Smooth muscle cell (in vitro differentiated cells): ENCODE data around the gene AXIN1. TPM values are rescaled to one million over a fixed set of nuclear protein-coding genes. Genes with fewer than 3 reads are reported as not detected.
"Not testable (repeated sequence)": the region's sequence is repeated elsewhere in the genome, so short reads cannot be mapped to it uniquely, and the experiment has no call there.

Experiments
- DNase-seq: peaks from one replicate; lab custom pipeline; 2025; ENCODE audit not compliant: unreplicated experiment; lab: John Stamatoyannopoulos, UW
- H2AFZ ChIP-seq: fragments of 200-600 bp; sonication (generic); 2 replicates; pipeline ENCODE4 v1.6.0; 2016; ENCODE audit warnings: antibody characterized with exemption, low read depth, mild to moderate bottlenecking
- H3F3A ChIP-seq: fragments of 200-600 bp; sonication (generic); 2 replicates; pipeline ENCODE4 v1.6.0; 2017; ENCODE audit warnings: antibody characterized with exemption, low read depth
- H3K27ac ChIP-seq: fragments of 200-600 bp; sonication (generic); 2 replicates; pipeline ENCODE4 v1.5.1; 2016; ENCODE audit warnings: low read depth, mild to moderate bottlenecking
- H3K27me3 ChIP-seq: fragments of 200-600 bp; sonication (generic); 2 replicates; pipeline ENCODE4 v1.6.1; 2016; ENCODE audit warnings: low read depth, mild to moderate bottlenecking
- H3K36me3 ChIP-seq: fragments of 200-600 bp; sonication (generic); 2 replicates; pipeline ENCODE4 v1.5.1; 2016; ENCODE audit warnings: low read depth
- H3K4me1 ChIP-seq: fragments of 200-600 bp; sonication (generic); 2 replicates; pipeline ENCODE4 v1.5.1; 2016; ENCODE audit warnings: low read depth
- H3K4me2 ChIP-seq: fragments of 200-600 bp; sonication (generic); 2 replicates; pipeline ENCODE4 v1.6.0; 2016; ENCODE audit warnings: mild to moderate bottlenecking
- H3K4me3 ChIP-seq: fragments of 200-600 bp; sonication (generic); 2 replicates; pipeline ENCODE4 v1.5.1; 2016; ENCODE audit warnings: mild to moderate bottlenecking
- H3K79me2 ChIP-seq: fragments of 200-600 bp; sonication (generic); 2 replicates; pipeline ENCODE4 v1.6.0; 2016; ENCODE audit warnings: low read depth, mild to moderate bottlenecking
- H3K9ac ChIP-seq: fragments of 200-600 bp; sonication (generic); 2 replicates; pipeline ENCODE4 v1.6.0; 2016; ENCODE audit warnings: low read depth
- H3K9me3 ChIP-seq: fragments of 200-600 bp; sonication (generic); replicated peaks from 2 replicates; pipeline ENCODE4 v1.5.1; 2016; ENCODE audit warnings: low read depth
- H4K20me1 ChIP-seq: fragments of 200-600 bp; sonication (generic); 2 replicates; pipeline ENCODE4 v1.6.0; 2016; ENCODE audit warnings: low read depth
- WGBS: methylation state at CpG from one replicate; pipeline ENCODE4 v1.1.7; 2016; ENCODE audit warnings: low lambda C conversion rate; 5-methylcytosine and 5-hydroxymethylcytosine counted together
- polyA plus RNA-seq: library from polyadenylated mRNA; unstranded; fragments of >200 nt; fragmentation: Nextera tagmentation; extraction: Ambion mirVana; gene quantifications from 2 replicates; pipeline ENCODE4 v1.2.1, GENCODE V29; 2016
- total RNA-seq: library from RNA; depleted of rRNA; stranded (reverse); fragments of >200 nt; gene quantifications from 2 replicates; pipeline ENCODE4 v1.2.3, GENCODE V29; 2014
- TF ChIP-seq, protein P1 (sequence below): fragments of 200-600 bp; sonication (generic); IDR thresholded peaks from 2 replicates; pipeline ENCODE4 v1.5.1; 2017; ENCODE audit warnings: borderline replicate concordance, mild to moderate bottlenecking, antibody characterized with exemption; ENCODE audit not compliant: insufficient read depth, poor library complexity, severe bottlenecking

AXIN1 gene
- total and polyA plus RNA-seq, 2 experiments from 2014 or later = 13.0 to 15.0 TPM

DNA sequence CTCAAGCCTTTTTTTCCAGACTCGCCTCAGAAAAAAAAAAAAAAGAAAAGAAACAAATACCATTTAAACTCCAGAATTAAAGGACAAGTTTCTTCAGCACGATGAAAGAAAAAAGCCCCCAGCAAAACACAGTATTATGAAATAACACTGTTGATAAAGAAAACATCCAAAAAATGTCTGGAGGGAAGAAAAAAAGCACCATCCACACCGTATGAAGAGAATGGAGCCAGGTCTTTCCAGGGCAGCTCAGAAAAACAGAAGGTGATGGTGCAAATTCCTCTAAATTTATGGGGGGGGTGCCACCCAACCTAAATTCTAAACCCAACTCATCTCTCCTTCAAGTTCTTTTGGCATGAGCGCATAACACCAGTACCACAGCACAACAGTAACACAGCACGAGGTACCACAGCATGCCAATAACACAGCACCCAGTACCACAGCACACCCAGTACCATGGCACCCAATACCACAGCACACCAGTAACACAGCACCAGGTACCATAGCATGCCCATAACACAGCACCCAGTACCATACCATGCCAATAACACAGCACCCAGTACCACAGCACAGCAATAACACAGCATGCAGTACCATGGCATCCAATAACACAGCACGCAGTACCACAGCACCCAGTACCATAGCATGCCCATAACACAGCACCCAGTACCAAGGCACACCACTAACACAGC lies 19.0 kb downstream of the AXIN1 start:
- H4K20me1 ChIP-seq = peaks cover 100% of the 10 kb centered on the region
- TF ChIP-seq, protein P1, sequence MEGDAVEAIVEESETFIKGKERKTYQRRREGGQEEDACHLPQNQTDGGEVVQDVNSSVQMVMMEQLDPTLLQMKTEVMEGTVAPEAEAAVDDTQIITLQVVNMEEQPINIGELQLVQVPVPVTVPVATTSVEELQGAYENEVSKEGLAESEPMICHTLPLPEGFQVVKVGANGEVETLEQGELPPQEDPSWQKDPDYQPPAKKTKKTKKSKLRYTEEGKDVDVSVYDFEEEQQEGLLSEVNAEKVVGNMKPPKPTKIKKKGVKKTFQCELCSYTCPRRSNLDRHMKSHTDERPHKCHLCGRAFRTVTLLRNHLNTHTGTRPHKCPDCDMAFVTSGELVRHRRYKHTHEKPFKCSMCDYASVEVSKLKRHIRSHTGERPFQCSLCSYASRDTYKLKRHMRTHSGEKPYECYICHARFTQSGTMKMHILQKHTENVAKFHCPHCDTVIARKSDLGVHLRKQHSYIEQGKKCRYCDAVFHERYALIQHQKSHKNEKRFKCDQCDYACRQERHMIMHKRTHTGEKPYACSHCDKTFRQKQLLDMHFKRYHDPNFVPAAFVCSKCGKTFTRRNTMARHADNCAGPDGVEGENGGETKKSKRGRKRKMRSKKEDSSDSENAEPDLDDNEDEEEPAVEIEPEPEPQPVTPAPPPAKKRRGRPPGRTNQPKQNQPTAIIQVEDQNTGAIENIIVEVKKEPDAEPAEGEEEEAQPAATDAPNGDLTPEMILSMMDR = no peak
- no peak for DNase-seq
- peaks cover 81% of the 10 kb centered on the region for H3K79me2 ChIP-seq
- H3K36me3 ChIP-seq = no peaks in the 10 kb centered on the region
- 74% methylated on average over 6 of the region's 6 CpGs for WGBS
- no peak overlapping the region for H2AFZ ChIP-seq
- peaks cover 8% of the 10 kb centered on the region for H3F3A ChIP-seq
- H3K27me3 ChIP-seq = no peaks in the 10 kb centered on the region
- no peak overlapping the region for H3K27ac ChIP-seq
- no peaks in the 10 kb centered on the region for H3K4me1 ChIP-seq
- H3K9me3 ChIP-seq = no peaks in the 10 kb centered on the region
- no peak overlapping the region for H3K9ac ChIP-seq
- no peak overlapping the region for H3K4me3 ChIP-seq
- H3K4me2 ChIP-seq = no peak overlapping the region

DNA sequence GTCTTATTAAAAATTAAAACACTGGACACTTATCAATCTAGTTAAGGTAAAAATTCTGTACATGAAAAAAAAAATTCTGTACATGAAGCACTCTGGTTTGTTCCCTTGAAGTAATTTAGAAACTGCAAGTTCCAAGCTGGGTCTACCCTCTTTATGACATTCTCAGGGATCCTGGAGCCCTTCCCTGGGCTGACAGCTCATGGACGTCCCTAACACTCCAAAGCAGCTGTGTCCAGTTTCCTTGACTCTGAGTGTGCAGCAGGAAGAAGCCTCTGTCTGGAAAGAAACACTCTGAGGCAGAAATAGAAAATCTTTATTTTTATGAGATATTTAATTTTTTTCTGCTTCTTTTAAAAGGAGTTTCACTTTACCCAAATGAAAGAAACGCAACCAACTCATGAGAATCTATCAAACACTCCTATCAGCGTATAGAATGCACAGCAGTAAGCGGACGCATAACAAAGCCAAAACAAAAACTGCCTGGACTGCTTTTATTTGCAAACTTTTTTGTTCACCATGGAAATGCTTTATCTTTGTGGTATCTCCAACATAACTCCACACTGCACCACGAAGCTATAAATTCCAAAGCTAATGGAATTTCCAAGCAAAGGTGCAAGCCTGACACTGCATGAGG lies 21.2 kb downstream of the AXIN1 start:
- peaks cover 76% of the 10 kb centered on the region for H3K79me2 ChIP-seq
- H3K36me3 ChIP-seq, H3K9me3 ChIP-seq, H3K4me1 ChIP-seq, H3F3A ChIP-seq, DNase-seq, H2AFZ ChIP-seq, H3K27me3 ChIP-seq: not testable (repeated sequence)
- peak overlapping the region; percentile 68 for H3K9ac ChIP-seq
- 46% methylated on average over 6 of the region's 6 CpGs for WGBS
- peak overlapping the region; percentile 11 for H3K4me2 ChIP-seq
- H4K20me1 ChIP-seq = peaks cover 100% of the 10 kb centered on the region
- peak overlapping the region; percentile 68 for H3K27ac ChIP-seq
- peak overlapping the region; percentile 14 for H3K4me3 ChIP-seq

- H3K27ac ChIP-seq = peak overlapping the region; percentile 68
- no peak overlapping the region for H3K9ac ChIP-seq
- H3K27me3 ChIP-seq = no peaks in the 10 kb centered on the region
- no peak overlapping the region for H2AFZ ChIP-seq
- peaks cover 73% of the 10 kb centered on the region for H3K79me2 ChIP-seq
- WGBS = 67% methylated on average over 2 of the region's 2 CpGs
- TF ChIP-seq, protein P1 = no peak
- peaks cover 8% of the 10 kb centered on the region for H3F3A ChIP-seq
- DNase-seq = no peak
- H4K20me1 ChIP-seq = peaks cover 100% of the 10 kb centered on the region
- H3K36me3 ChIP-seq = no peaks in the 10 kb centered on the region
- peak overlapping the region; percentile 11 for H3K4me2 ChIP-seq
- H3K4me3 ChIP-seq = no peak overlapping the region
- H3K4me1 ChIP-seq = no peaks in the 10 kb centered on the region
- H3K9me3 ChIP-seq = no peaks in the 10 kb centered on the region
Measured at GRCh38 chr16:330741-331140, 21.8 kb downstream of the AXIN1 start.

GRCh38 chr16:325375-326145 lies 27.0 kb downstream of the AXIN1 start:
- Histone ChIP-seq H3K9me3 (no peaks in the 10 kb centered on the region), H3K36me3 (no peaks in the 10 kb centered on the region), H3K27me3 (no peaks in the 10 kb centered on the region), H3K4me3 (no peak overlapping the region), H3K79me2 (peaks cover 68% of the 10 kb centered on the region), H3K4me2 (no peak overlapping the region), H3K4me1 (no peaks in the 10 kb centered on the region), H3F3A (peaks cover 3% of the 10 kb centered on the region), H3K9ac (no peak overlapping the region), H4K20me1 (peaks cover 98% of the 10 kb centered on the region), H3K27ac (no peak overlapping the region), H2AFZ (no peak overlapping the region)
- TF ChIP-seq, protein P1 = no peak
- WGBS = 96% methylated on average over 28 of the region's 28 CpGs
- DNase-seq = no peak
